CD4-positive, alpha-beta T cell (primary cell): ENCODE data around the gene RPL21. TPM values are rescaled to one million over a fixed set of nuclear protein-coding genes. Genes with fewer than 3 reads are reported as not detected.
"Not testable (repeated sequence)": the region's sequence is repeated elsewhere in the genome, so short reads cannot be mapped to it uniquely, and the experiment has no call there.

Experiments used
- ATAC-seq: fragments of 200-7000 bp; cut with Tn5 transposase; one replicate; pipeline ENCODE4 v1.10.0; 2022; ENCODE audit warnings: mild to moderate bottlenecking; ENCODE audit not compliant: poor library complexity
- CTCF ChIA-PET: fragments of 350-600 bp; sonication (Branson Sonifier 250); formaldehyde crosslinking; loops from one replicate; lab custom pipeline; 2021; ENCODE audit warnings: antibody characterized with exemption, inconsistent platforms; lab: Charles Lee
- POLR2A ChIA-PET: fragments of 350-600 bp; sonication (Branson Sonifier 250); formaldehyde crosslinking; loops from one replicate; lab custom pipeline; 2021; ENCODE audit warnings: antibody characterized with exemption, inconsistent platforms; lab: Charles Lee
- DNase-seq, 14 experiments: peaks; one replicate each; pipeline ENCODE4 v3.0.0-alpha.2; 2013 to 2020; ENCODE audit warnings: mixed read lengths in 2 of 14
- H3K27ac ChIP-seq, 2 donors: one replicate each; pipeline versions ENCODE4 v1.5.1 to v1.7.0; 2013; ENCODE audit warnings: low read length in 2 of 2, low read depth in 1 of 2, mild to moderate bottlenecking in 1 of 2
- H3K27me3 ChIP-seq, 2 experiments: 1 replicate in 1 of 2; 2 replicates in 1 of 2; pipeline versions ENCODE4 v1.6.1 to v1.7.0; 2013; ENCODE audit warnings: low read length in 2 of 2, control low read depth in 1 of 2, mild to moderate bottlenecking in 1 of 2, moderate library complexity in 1 of 2; ENCODE audit not compliant: insufficient read depth in 2 of 2, control insufficient read depth in 1 of 2
- H3K36me3 ChIP-seq: one replicate; pipeline ENCODE4 v1.6.1; 2013; ENCODE audit warnings: low read length, control low read depth; ENCODE audit not compliant: insufficient read depth
- H3K4me1 ChIP-seq: one replicate; pipeline ENCODE4 v1.6.1; 2013; ENCODE audit warnings: low read length, control low read depth; ENCODE audit not compliant: insufficient read depth
- H3K4me3 ChIP-seq: one replicate; pipeline ENCODE4 v1.5.1; 2013; ENCODE audit warnings: mild to moderate bottlenecking, low read length, moderate library complexity
- H3K9me3 ChIP-seq, 2 experiments: 1 replicate in 1 of 2; 2 replicates in 1 of 2; pipeline versions ENCODE4 v1.6.1 to v1.7.0; 2013; ENCODE audit warnings: low read length in 2 of 2, mild to moderate bottlenecking in 2 of 2, control low read depth in 1 of 2, moderate library complexity in 1 of 2; ENCODE audit not compliant: control insufficient read depth in 1 of 2, insufficient read depth in 1 of 2
- H3K27ac Mint-ChIP-seq: one replicate; pipeline ENCODE4 v1.8.0; 2020; ENCODE audit warnings: mixed read lengths
- H3K27me3 Mint-ChIP-seq: one replicate; pipeline ENCODE4 v1.8.0; 2021; ENCODE audit warnings: mixed read lengths
- H3K36me3 Mint-ChIP-seq: one replicate; pipeline ENCODE4 v1.8.0; 2021; ENCODE audit warnings: low read depth, mixed read lengths
- H3K4me1 Mint-ChIP-seq: one replicate; pipeline ENCODE4 v1.8.0; 2021; ENCODE audit warnings: low read depth, mixed read lengths
- H3K4me3 Mint-ChIP-seq: one replicate; pipeline ENCODE4 v1.8.0; 2020; ENCODE audit warnings: mild to moderate bottlenecking, mixed read lengths
- H3K9me3 Mint-ChIP-seq: one replicate; pipeline ENCODE4 v1.8.0; 2020; ENCODE audit warnings: mixed read lengths
- CTCF ChIP-seq: fragments of 200-600 bp; IDR thresholded peaks from one replicate; pipeline ENCODE4 v1.8.0; 2022; ENCODE audit warnings: antibody characterized with exemption, mild to moderate bottlenecking
- intact Hi-C, 2 experiments: fragments of 100-400 bp; cut with DNase I in 1 of 2; cut with micrococcal nuclease in 1 of 2; formaldehyde crosslinking; loops; one replicate each; pipeline versions ENCODE4 v1.15.1 to v1.9.0; 2023 to 2025; cut with DNase I, micrococcal nuclease
- total RNA-seq, 174 experiments: library from RNA in 2 of 174; stranded (reverse) in 2 of 174; gene quantifications; one replicate each; pipeline ENCODE4 v1.2.3 and lab custom pipeline; 2021 to 2026

Gene RPL21
- total RNA-seq, 2 experiments from 2014 or later = 2,736 to 2,941 TPM

- intact Hi-C loops = no loop called here
- ChIA-PET POLR2A (no interaction called here), CTCF (no interaction called here)
These were observed 47.5 kb downstream of the RPL21 start for GRCh38 chr13:27298849-27299248.

GRCh38 chr13:27300406-27300805 is 49.0 kb downstream of the RPL21 start:
- intact Hi-C loops = not testable (repeated sequence)

More at GRCh38 chr13:27298849-27299248, 47.5 kb downstream of the RPL21 start:
- Mint-ChIP-seq H3K27me3 (no peaks in the 10 kb centered on the region), H3K4me1 (peaks cover 42% of the 10 kb centered on the region), H3K36me3 (no peaks in the 10 kb centered on the region), H3K9me3 (peaks cover 4% of the 10 kb centered on the region), H3K4me3 (no peak overlapping the region), H3K27ac (no peak overlapping the region)
- ATAC-seq (no peak), DNase-seq (no peak)
- no peak overlapping the region for H3K27ac ChIP-seq
- H3K4me1 ChIP-seq = peaks cover 20% of the 10 kb centered on the region
- H3K4me3 ChIP-seq = no peak overlapping the region
- H3K27me3 ChIP-seq = peaks cover 0 to 3% of the 10 kb centered on the region in 2 experiments
- TF ChIP-seq CTCF = no peak
- no peaks in the 10 kb centered on the region for H3K36me3 ChIP-seq
- H3K9me3 ChIP-seq = no peaks in the 10 kb centered on the region

GRCh38 chr13:27300941-27301586 is 49.7 kb downstream of the RPL21 start:
- H3K36me3 ChIP-seq = no peaks in the 10 kb centered on the region
- H3K27ac ChIP-seq = no peak overlapping the region
- H3K36me3 Mint-ChIP-seq = no peaks in the 10 kb centered on the region
- ChIA-PET CTCF (no interaction called here), POLR2A (interaction anchor here (0.6 to 2.1 kb wide), 2 partner anchors 50 to 67 kb away, joined by 3 to 12 read pairs; no protein-coding TSS in a partner anchor)
- H3K27ac Mint-ChIP-seq = no peak overlapping the region
- DNase-seq (no peak), ATAC-seq (no peak)
- no peaks in the 10 kb centered on the region for H3K27me3 Mint-ChIP-seq
- H3K27me3 ChIP-seq = peaks cover 0 to 3% of the 10 kb centered on the region in 2 experiments
- TF ChIP-seq CTCF = no peak
- no peak overlapping the region for H3K4me3 Mint-ChIP-seq
- H3K9me3 ChIP-seq = no peaks in the 10 kb centered on the region
- H3K4me1 Mint-ChIP-seq = peaks cover 24% of the 10 kb centered on the region
- intact Hi-C loops = no loop called here
- H3K9me3 Mint-ChIP-seq = peaks cover 4% of the 10 kb centered on the region
- H3K4me3 ChIP-seq = no peak overlapping the region
- peaks cover 4% of the 10 kb centered on the region for H3K4me1 ChIP-seq

More at GRCh38 chr13:27300406-27300805, 49.0 kb downstream of the RPL21 start:
- peaks cover 27% of the 10 kb centered on the region for H3K4me1 Mint-ChIP-seq
- DNase-seq, ATAC-seq, H3K27ac ChIP-seq, CTCF ChIA-PET, H3K27me3 ChIP-seq, H3K36me3 ChIP-seq, H3K36me3 Mint-ChIP-seq, H3K27me3 Mint-ChIP-seq, H3K4me3 ChIP-seq, H3K4me1 ChIP-seq, H3K27ac Mint-ChIP-seq, H3K4me3 Mint-ChIP-seq, H3K9me3 ChIP-seq, H3K9me3 Mint-ChIP-seq: not testable (repeated sequence)
- POLR2A ChIA-PET = interaction anchor here (0.6 kb wide), 1 partner anchor 66 kb away, joined by 3 read pairs; no protein-coding TSS in a partner anchor
